ENCODE measurements around the gene USF2.

- TF ChIP-seq CTCF (optimal IDR thresholded peaks at IDR 0.05 in 1 of 3, IDR thresholded peaks at IDR 0.05 in 1 of 3, conservative IDR thresholded peaks at IDR 0.05 in 1 of 3; ENCODE audit: extremely low read depth in 1 of 3, insufficient read depth in 2 of 3, low read length in 3 of 3) (no peak), EZH2 (IDR thresholded peaks at IDR 0.05; ENCODE audit: low read length) (no peak)
These were observed 14.1 kb upstream of the USF2 start for GRCh38 chr19:35254341-35255297.

All from keratinocyte (primary cell).